NK-92 treated with Interleukin-12 subunit alpha and Interleukin-12 subunit beta, amount 100 ng/mL, for 24 hours (cell line): ENCODE measurements around the gene TOX3.

Source experiments
- DNase-seq: peaks from one replicate; lab custom pipeline; 2025; lab: John Stamatoyannopoulos, UW

The TOX3 gene

GRCh38 chr16:52563767-52564611 lies 17.0 kb upstream of the TOX3 start:
- DNase-seq: no peak

GRCh38 chr16:52562770-52563169 lies 15.8 kb upstream of the TOX3 start:
- no peak for DNase-seq

GRCh38 chr16:52561910-52562741 lies 15.2 kb upstream of the TOX3 start:
- DNase-seq: no peak

- no peak for DNase-seq
Measured at GRCh38 chr16:52558448-52558847, 11.5 kb upstream of the TOX3 start.

GRCh38 chr16:52557236-52557635 lies 10.3 kb upstream of the TOX3 start:
- no peak for DNase-seq

GRCh38 chr16:52556083-52556482 lies 9.1 kb upstream of the TOX3 start:
- no peak for DNase-seq

GRCh38 chr16:52555572-52555971 lies 8.6 kb upstream of the TOX3 start:
- DNase-seq: no peak

GRCh38 chr16:52554334-52554733 lies 7.4 kb upstream of the TOX3 start:
- no peak for DNase-seq

- DNase-seq: no peak
Measured at GRCh38 chr16:52553322-52553721, 6.4 kb upstream of the TOX3 start.

GRCh38 chr16:52552643-52553042 lies 5.7 kb upstream of the TOX3 start:
- DNase-seq: no peak

- no peak for DNase-seq
Measured at GRCh38 chr16:52549011-52549692, 2.2 kb upstream of the TOX3 start.

- DNase-seq: no peak
Measured at GRCh38 chr16:52548261-52549010, 1.5 kb upstream of the TOX3 start.

- no peak for DNase-seq
Measured at GRCh38 chr16:52547834-52548215, 882 bp upstream of the TOX3 start.

GRCh38 chr16:52546291-52547003 lies 496 bp downstream of the TOX3 start:
- DNase-seq: no peak

GRCh38 chr16:52545898-52546266 lies 1.1 kb downstream of the TOX3 start:
- DNase-seq: no peak

GRCh38 chr16:52545222-52545897 lies 1.6 kb downstream of the TOX3 start:
- no peak for DNase-seq

GRCh38 chr16:52544703-52545102 lies 2.2 kb downstream of the TOX3 start:
- DNase-seq: no peak

GRCh38 chr16:52543654-52544053 lies 3.3 kb downstream of the TOX3 start:
- no peak for DNase-seq

- no peak for DNase-seq
Measured at GRCh38 chr16:52540910-52541309, 6.0 kb downstream of the TOX3 start.

- DNase-seq: no peak
Measured at GRCh38 chr16:52539191-52539590, 7.8 kb downstream of the TOX3 start.

- no peak for DNase-seq
Measured at GRCh38 chr16:52538511-52538910, 8.4 kb downstream of the TOX3 start.
